NB4 (cell line): ENCODE data around the gene MAMDC4.

Experiments
- DNase-seq: peaks from one replicate; pipeline ENCODE4 v3.0.0; 2010; ENCODE audit warnings: low read depth
- H3K4me3 ChIP-seq: one replicate; pipeline ENCODE4 v1.5.1; 2011; ENCODE audit warnings: mild to moderate bottlenecking, low read depth, low read length, moderate library complexity
- MYC ChIP-seq: IDR thresholded peaks from 2 replicates; pipeline ENCODE4 v1.6.1; 2011; ENCODE audit warnings: low read depth, low read length
- POLR2A ChIP-seq: IDR thresholded peaks from 2 replicates; pipeline ENCODE4 v1.6.1; 2011; ENCODE audit warnings: mild to moderate bottlenecking; ENCODE audit not compliant: insufficient read length; ENCODE audit errors: extremely low read depth
- TF ChIP-seq, protein P1 (sequence below): IDR thresholded peaks from one replicate; pipeline ENCODE4 v1.5.1; 2012; ENCODE audit warnings: low read depth, low read length
- TF ChIP-seq, protein P2 (sequence below): IDR thresholded peaks from 2 replicates; pipeline ENCODE4 v1.6.1; 2011; ENCODE audit warnings: low read depth, low read length

MAMDC4 gene

DNA sequence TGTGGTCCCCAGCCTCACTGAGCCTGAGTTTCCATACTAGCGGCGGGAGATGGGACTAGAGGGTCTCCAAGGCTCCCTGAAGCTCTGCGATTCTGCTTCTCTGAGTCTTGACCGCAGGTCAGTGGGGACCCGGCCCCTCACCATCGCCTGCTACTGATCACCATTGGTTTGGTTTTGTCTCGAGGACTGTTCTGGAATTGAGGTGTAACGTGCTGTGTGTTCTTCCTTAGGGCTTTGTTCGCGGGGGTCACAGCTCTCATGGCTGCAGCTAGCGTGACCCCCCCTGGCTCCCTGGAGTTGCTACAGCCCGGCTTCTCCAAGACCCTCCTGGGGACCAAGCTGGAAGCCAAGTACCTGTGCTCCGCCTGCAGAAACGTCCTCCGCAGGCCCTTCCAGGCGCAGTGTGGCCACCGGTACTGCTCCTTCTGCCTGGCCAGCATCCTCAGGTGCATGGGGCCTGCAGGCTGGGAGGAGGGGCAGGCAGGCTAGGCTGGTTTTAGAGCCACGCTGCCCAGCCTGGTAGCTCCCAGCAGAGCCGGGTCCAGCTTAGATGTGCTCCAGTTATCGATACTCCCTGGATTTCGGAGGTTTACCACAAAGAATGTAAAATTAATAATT, 46.4 kb downstream of the MAMDC4 start:
- no peak overlapping the region for H3K4me3 ChIP-seq
- no peak for DNase-seq
- no peak for TF ChIP-seq POLR2A
- TF ChIP-seq, protein P1, sequence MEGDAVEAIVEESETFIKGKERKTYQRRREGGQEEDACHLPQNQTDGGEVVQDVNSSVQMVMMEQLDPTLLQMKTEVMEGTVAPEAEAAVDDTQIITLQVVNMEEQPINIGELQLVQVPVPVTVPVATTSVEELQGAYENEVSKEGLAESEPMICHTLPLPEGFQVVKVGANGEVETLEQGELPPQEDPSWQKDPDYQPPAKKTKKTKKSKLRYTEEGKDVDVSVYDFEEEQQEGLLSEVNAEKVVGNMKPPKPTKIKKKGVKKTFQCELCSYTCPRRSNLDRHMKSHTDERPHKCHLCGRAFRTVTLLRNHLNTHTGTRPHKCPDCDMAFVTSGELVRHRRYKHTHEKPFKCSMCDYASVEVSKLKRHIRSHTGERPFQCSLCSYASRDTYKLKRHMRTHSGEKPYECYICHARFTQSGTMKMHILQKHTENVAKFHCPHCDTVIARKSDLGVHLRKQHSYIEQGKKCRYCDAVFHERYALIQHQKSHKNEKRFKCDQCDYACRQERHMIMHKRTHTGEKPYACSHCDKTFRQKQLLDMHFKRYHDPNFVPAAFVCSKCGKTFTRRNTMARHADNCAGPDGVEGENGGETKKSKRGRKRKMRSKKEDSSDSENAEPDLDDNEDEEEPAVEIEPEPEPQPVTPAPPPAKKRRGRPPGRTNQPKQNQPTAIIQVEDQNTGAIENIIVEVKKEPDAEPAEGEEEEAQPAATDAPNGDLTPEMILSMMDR, result no peak
- TF ChIP-seq, protein P2, sequence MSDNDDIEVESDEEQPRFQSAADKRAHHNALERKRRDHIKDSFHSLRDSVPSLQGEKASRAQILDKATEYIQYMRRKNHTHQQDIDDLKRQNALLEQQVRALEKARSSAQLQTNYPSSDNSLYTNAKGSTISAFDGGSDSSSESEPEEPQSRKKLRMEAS, result no peak
- TF ChIP-seq MYC, result no peak

DNA sequence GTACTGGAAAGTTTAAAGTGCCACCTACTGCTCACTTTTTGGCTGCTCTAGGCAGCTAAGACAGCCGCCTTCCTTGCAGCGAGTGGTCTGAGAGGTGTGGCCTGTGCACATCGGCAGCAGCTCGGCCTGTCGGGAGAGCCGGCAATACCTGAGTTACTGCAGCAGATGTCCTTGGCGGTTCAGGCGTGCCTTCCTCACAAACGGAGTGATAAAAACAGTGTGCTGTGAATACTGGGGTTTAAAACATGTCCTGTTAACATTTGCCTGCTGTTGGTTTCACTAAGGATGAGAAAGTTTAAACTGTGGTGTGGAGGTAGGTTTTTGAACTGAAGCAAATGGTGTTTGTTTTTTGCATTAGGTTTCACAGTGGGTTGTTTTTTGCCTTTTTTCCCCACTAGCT, 47.0 kb downstream of the MAMDC4 start:
- DNase-seq, result no peak
- H3K4me3 ChIP-seq, result no peak overlapping the region
- TF ChIP-seq, protein P1, result no peak
- TF ChIP-seq POLR2A (no peak), MYC (no peak)
- TF ChIP-seq, protein P2, result no peak

DNA sequence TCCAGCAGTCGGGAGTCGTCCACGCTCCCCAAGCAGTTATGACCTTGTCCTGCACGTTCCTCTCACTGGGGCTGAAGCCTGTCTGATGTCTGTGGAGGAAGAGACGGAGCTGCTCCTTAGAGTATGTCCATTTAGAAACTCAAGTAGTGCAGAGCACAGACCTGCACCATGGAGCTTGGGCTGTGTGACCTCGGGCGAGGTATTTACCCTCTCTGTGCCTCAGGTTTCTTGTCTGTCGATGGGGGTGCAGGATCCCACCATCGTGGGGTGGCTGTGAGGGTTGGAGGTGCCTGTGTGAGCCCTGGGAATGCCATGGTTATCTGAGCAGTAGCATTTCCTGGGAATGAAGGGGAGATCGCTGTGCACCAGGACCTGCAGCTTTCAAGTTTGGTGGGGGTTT, 48.4 kb downstream of the MAMDC4 start:
- no peak for DNase-seq
- no peak overlapping the region for H3K4me3 ChIP-seq
- TF ChIP-seq MYC (no peak), POLR2A (no peak)
- TF ChIP-seq, protein P2, result no peak
- TF ChIP-seq, protein P1, result no peak

DNA sequence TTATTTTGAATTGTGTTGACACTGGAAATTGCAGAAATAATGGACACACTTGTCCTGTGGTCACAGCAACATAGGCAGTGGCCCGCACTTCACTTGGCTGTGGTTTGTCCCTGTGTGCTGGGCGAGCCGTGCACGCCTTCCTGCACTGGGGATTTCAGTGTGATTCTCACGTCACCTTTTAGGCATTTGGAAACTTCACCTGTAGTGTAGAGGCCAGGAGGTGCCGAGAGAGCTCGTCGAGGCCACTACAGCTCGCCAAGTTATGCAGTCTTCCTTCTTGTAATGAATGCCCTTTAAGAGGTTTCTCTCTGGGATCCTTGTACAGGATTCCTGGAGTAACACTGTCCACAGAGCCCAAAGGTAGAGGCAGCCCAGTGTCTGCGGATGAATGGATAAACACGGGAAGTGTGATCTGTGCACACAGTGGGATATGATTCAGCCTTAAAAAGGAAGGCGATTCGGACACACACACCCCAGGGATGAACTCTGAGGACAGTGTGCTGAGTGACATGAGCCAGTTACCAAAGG, 48.9 kb downstream of the MAMDC4 start:
- TF ChIP-seq, protein P1, result no peak
- no peak for TF ChIP-seq POLR2A
- no peak for TF ChIP-seq MYC
- DNase-seq, result no peak
- no peak overlapping the region for H3K4me3 ChIP-seq

DNA sequence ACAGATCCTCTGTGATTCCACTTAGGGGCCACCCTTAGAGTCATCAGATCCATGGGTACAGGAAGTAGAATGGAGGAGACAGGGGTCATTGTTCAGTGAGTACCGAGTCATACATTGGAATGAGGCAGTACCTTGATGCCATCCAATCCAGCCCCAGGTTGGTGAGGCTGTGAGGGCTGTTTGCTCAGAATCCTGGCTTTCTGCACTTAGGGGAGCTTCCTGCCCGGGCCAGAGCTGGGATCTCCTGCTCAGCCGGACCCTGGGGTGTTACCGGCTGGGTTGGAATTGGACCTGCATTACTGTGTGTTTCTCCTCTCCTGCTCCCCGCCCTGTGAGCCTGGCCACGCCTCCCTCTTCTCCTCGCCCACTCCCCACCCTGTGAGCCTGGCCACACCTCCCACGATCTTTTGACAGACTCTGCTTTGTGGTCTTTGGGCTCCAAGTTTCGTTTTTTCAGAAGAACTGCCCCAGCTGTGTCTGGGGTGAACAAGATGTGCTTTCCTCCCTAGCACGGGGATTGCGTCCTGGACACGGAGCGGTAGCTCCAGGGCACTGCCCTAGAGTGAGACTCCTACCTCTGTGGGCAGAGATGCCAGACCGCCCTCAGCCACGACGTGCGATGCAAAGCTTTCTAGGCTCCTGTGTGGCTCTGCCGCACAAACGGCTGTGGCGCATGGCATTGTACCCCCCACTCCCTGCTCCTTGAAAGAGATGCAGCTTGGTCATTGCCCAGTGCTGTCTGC, 49.5 kb downstream of the MAMDC4 start:
- TF ChIP-seq POLR2A (no peak), MYC (no peak)
- TF ChIP-seq, protein P1, result no peak
- TF ChIP-seq, protein P2, result no peak
- H3K4me3 ChIP-seq, result no peak overlapping the region
- no peak for DNase-seq
